ENCODE results near the gene EIF4A3.

Gene EIF4A3

GRCh38 chr17:80110927-80111701 is 35.8 kb downstream of the EIF4A3 start:
- DNase-seq: no peak

GRCh38 chr17:80110447-80110812 is 36.5 kb downstream of the EIF4A3 start:
- DNase-seq: no peak

GRCh38 chr17:80109713-80110446 is 37.0 kb downstream of the EIF4A3 start:
- peak; percentile 13 to 64 for DNase-seq

GRCh38 chr17:80109066-80109660 is 37.8 kb downstream of the EIF4A3 start:
- no peak for DNase-seq

- DNase-seq: no peak
These were observed 38.6 kb downstream of the EIF4A3 start for GRCh38 chr17:80108036-80108971.

GRCh38 chr17:80107231-80108021 is 39.5 kb downstream of the EIF4A3 start:
- no peak for DNase-seq

GRCh38 chr17:80106751-80107150 is 40.2 kb downstream of the EIF4A3 start:
- DNase-seq: no peak

GRCh38 chr17:80106176-80106575 is 40.8 kb downstream of the EIF4A3 start:
- DNase-seq: no peak

GRCh38 chr17:80105762-80106161 is 41.2 kb downstream of the EIF4A3 start:
- peak in 1 of 2 experiments; percentile 7 for DNase-seq

- DNase-seq: no peak
These were observed 42.0 kb downstream of the EIF4A3 start for GRCh38 chr17:80104956-80105375.

GRCh38 chr17:80104321-80104955 is 42.5 kb downstream of the EIF4A3 start:
- DNase-seq: peak; percentile 77 to 81

GRCh38 chr17:80103449-80104085 is 43.4 kb downstream of the EIF4A3 start:
- peak in 1 of 2 experiments; percentile 43 for DNase-seq

GRCh38 chr17:80102664-80103448 is 44.1 kb downstream of the EIF4A3 start:
- no peak for DNase-seq

- no peak for DNase-seq
These were observed 44.8 kb downstream of the EIF4A3 start for GRCh38 chr17:80101946-80102663.

GRCh38 chr17:80101011-80101945 is 45.6 kb downstream of the EIF4A3 start, which contains the start of gene GAA:
GAA (plus strand) TSS chr17:80101581; CDS start chr17:80104587, 3,006 bp downstream.
- DNase-seq: peak; percentile 68 to 70

- no peak for DNase-seq
These were observed 46.9 kb downstream of the EIF4A3 start for GRCh38 chr17:80100035-80100323.

GRCh38 chr17:80099291-80100034 is 47.5 kb downstream of the EIF4A3 start:
- no peak for DNase-seq

Data from NCI-H187 (cell line).